Subcutaneous adipose tissue (tissue), 4 donors: ENCODE data around the gene C16orf92. TPM values are rescaled to one million over a fixed set of nuclear protein-coding genes. Genes with fewer than 3 reads are reported as not detected.

Experiments used
- CTCF ChIP-seq: fragments of 450-650 bp; IDR thresholded peaks from one replicate; pipeline ENCODE4 v1.5.1; 2016; ENCODE audit warnings: low read depth, mild to moderate bottlenecking, control low read depth, antibody characterized with exemption, moderate library complexity
- total RNA-seq, 4 donors: library from RNA; depleted of rRNA; stranded (reverse); fragments of >200 nt; gene quantifications; one replicate each; pipeline ENCODE4 v1.1.0, GENCODE V29; 2016

C16orf92 gene
- total RNA-seq, 4 donors from 2014 or later, result not detected

GRCh38 chr16:29995324-29995910, 27.6 kb upstream of the C16orf92 start, which contains the start of gene HIRIP3:
HIRIP3 (minus strand) TSS chr16:29995617; CDS start chr16:29995605, 12 bp downstream.
- no peak for TF ChIP-seq CTCF

- no peak for TF ChIP-seq CTCF
These were observed 26.9 kb upstream of the C16orf92 start, which contains the start of gene INO80E for GRCh38 chr16:29995911-29996765. INO80E (plus strand) TSS chr16:29996241; CDS start chr16:29996311, 70 bp downstream.

- TF ChIP-seq CTCF, result no peak
These were observed 26.2 kb upstream of the C16orf92 start for GRCh38 chr16:29996766-29997250.

GRCh38 chr16:29999605-30000004, 23.4 kb upstream of the C16orf92 start:
- TF ChIP-seq CTCF, result no peak

- no peak for TF ChIP-seq CTCF
These were observed 22.0 kb upstream of the C16orf92 start for GRCh38 chr16:30000735-30001631.

- TF ChIP-seq CTCF, result no peak
These were observed 20.2 kb upstream of the C16orf92 start for GRCh38 chr16:30002614-30003346.
